B cell (primary cell): Measurements from ENCODE around the gene CASKIN2. TPM values are rescaled to one million over a fixed set of nuclear protein-coding genes. Genes with fewer than 3 reads are reported as not detected.

ENCODE experiments used
- ATAC-seq: fragments of 200-7000 bp; cut with Tn5 transposase; one replicate; pipeline ENCODE4 v1.10.0; 2021; ENCODE audit warnings: low read depth, mild to moderate bottlenecking, moderate number of reproducible peaks, moderate library complexity
- CTCF ChIA-PET: fragments of 350-600 bp; sonication (Branson Sonifier 250); formaldehyde crosslinking; loops from one replicate; lab custom pipeline; 2021; ENCODE audit warnings: antibody characterized with exemption, inconsistent platforms; lab: Charles Lee
- POLR2A ChIA-PET: fragments of 350-600 bp; sonication (Branson Sonifier 250); formaldehyde crosslinking; loops from one replicate; lab custom pipeline; 2021; ENCODE audit warnings: antibody characterized with exemption; lab: Charles Lee
- DNase-seq: peaks from one replicate; pipeline ENCODE4 v3.0.0; 2013
- H2AFZ ChIP-seq: 2 replicates; pipeline ENCODE4 v1.6.1; 2012; ENCODE audit warnings: mild to moderate bottlenecking, low read depth, low read length; ENCODE audit not compliant: insufficient read depth, poor library complexity, severe bottlenecking
- H3K27ac ChIP-seq, 2 donors: 1 replicate in 1 of 2; 2 replicates in 1 of 2; pipeline ENCODE4 v1.5.1; 2012 to 2013; ENCODE audit warnings: low read length in 2 of 2, mild to moderate bottlenecking in 2 of 2, moderate library complexity in 1 of 2
- H3K27me3 ChIP-seq, 4 experiments: fragments of 200-600 bp in 1 of 4; sonication (generic) in 1 of 4; replicated peaks in 1 of 4; 1 replicate in 2 of 4; 2 replicates in 2 of 4; pipeline versions ENCODE4 v1.6.1 to v1.7.0; 2013 to 2016; ENCODE audit warnings: low read length in 3 of 4, mild to moderate bottlenecking in 2 of 4, mixed read lengths in 1 of 4, moderate library complexity in 1 of 4; ENCODE audit not compliant: insufficient read depth in 4 of 4, control insufficient read depth in 3 of 4; ENCODE audit errors: control extremely low read depth in 1 of 4
- H3K36me3 ChIP-seq, 2 experiments: replicated peaks in 1 of 2; 1 replicate in 1 of 2; 2 replicates in 1 of 2; pipeline versions ENCODE4 v1.6.1 to v1.7.1; 2013; ENCODE audit warnings: low read length in 1 of 2; ENCODE audit not compliant: insufficient read depth in 2 of 2, control insufficient read depth in 1 of 2; ENCODE audit errors: control extremely low read depth in 1 of 2, extremely low read depth in 1 of 2
- H3K4me1 ChIP-seq, 2 donors: fragments of 200-600 bp in 1 of 2; sonication (generic) in 1 of 2; 1 replicate in 1 of 2; 2 replicates in 1 of 2; pipeline versions ENCODE4 v1.5.1 to v1.6.1; 2013 to 2017; ENCODE audit warnings: low read length in 2 of 2; ENCODE audit not compliant: control insufficient read depth in 2 of 2, insufficient read depth in 2 of 2
- H3K4me2 ChIP-seq: replicated peaks from 2 replicates; pipeline ENCODE3; 2012; ENCODE audit warnings: mild to moderate bottlenecking, low read depth, low read length; ENCODE audit not compliant: poor library complexity, severe bottlenecking
- H3K4me3 ChIP-seq, 5 experiments: fragments of 200-600 bp in 1 of 5; sonication (generic) in 1 of 5; 1 replicate in 3 of 5; 2 replicates in 2 of 5; pipeline versions ENCODE4 v1.5.1 to v1.7.0; 2011 to 2016; ENCODE audit warnings: low read length in 4 of 5, mild to moderate bottlenecking in 4 of 5, low read depth in 2 of 5, control low read depth in 1 of 5, moderate library complexity in 1 of 5; ENCODE audit not compliant: insufficient read depth in 1 of 5; ENCODE audit errors: control extremely low read depth in 1 of 5, extremely low read depth in 1 of 5
- H3K79me2 ChIP-seq: fragments of 200-600 bp; sonication (generic); one replicate; pipeline ENCODE4 v1.6.0; 2016; ENCODE audit warnings: low read length; ENCODE audit not compliant: control insufficient read depth, insufficient read depth
- H3K9ac ChIP-seq: fragments of 200-600 bp; sonication (generic); 2 replicates; pipeline ENCODE4 v1.6.1; 2017; ENCODE audit warnings: mild to moderate bottlenecking, low read length, moderate library complexity
- H3K9me3 ChIP-seq, 3 donors: one replicate each; pipeline versions ENCODE4 v1.6.1 to v1.7.1; 2013; ENCODE audit warnings: low read length in 2 of 3; ENCODE audit not compliant: control insufficient read depth in 2 of 3, insufficient read depth in 1 of 3; ENCODE audit errors: control extremely low read depth in 1 of 3
- H4K20me1 ChIP-seq: 2 replicates; pipeline ENCODE4 v1.6.0; 2012; ENCODE audit warnings: mild to moderate bottlenecking, low read length; ENCODE audit not compliant: insufficient read depth, control insufficient read depth, poor library complexity, severe bottlenecking
- H3K27ac Mint-ChIP-seq: one replicate; pipeline ENCODE4 v1.8.0; 2021; ENCODE audit warnings: mixed read lengths
- H3K27me3 Mint-ChIP-seq: one replicate; pipeline ENCODE4 v1.8.0; 2021; ENCODE audit warnings: mixed read lengths
- H3K4me1 Mint-ChIP-seq: one replicate; pipeline ENCODE4 v1.8.0; 2021; ENCODE audit warnings: mixed read lengths
- H3K4me3 Mint-ChIP-seq: one replicate; pipeline ENCODE4 v1.8.0; 2021; ENCODE audit warnings: mixed read lengths
- H3K9me3 Mint-ChIP-seq: one replicate; pipeline ENCODE4 v1.8.0; 2022; ENCODE audit warnings: mixed read lengths; ENCODE audit not compliant: insufficient read depth
- EZH2 ChIP-seq: IDR thresholded peaks from 2 replicates; pipeline ENCODE4 v1.6.1; 2012; ENCODE audit warnings: borderline replicate concordance, low read depth, mild to moderate bottlenecking, moderate library complexity, low read length; ENCODE audit not compliant: insufficient read depth, poor library complexity, severe bottlenecking
- WGBS: methylation state at CpG from one replicate; pipeline ENCODE4 v1.1.5; 2013; ENCODE audit warnings: missing lambda C conversion rate; ENCODE audit not compliant: insufficient coverage; 5-methylcytosine and 5-hydroxymethylcytosine counted together
- intact Hi-C: fragments of 100-400 bp; cut with micrococcal nuclease; formaldehyde crosslinking; loops from one replicate; pipeline ENCODE4 v1.10.0; 2022
- polyA plus RNA-seq: library from polyadenylated mRNA; depleted of rRNA; stranded (reverse); fragments of >200 nt; gene quantifications from 2 replicates; pipeline ENCODE4 v1.2.3, GENCODE V29; 2012
- total RNA-seq, 2 donors: library from RNA; stranded (reverse); fragments of 120-200 nt in 1 of 2; gene quantifications; 1 replicate in 1 of 2; 2 replicates in 1 of 2; pipeline versions ENCODE4 v1.2.3 to v1.2.4, GENCODE V29; 2013 to 2022
- TF ChIP-seq, protein P1 (sequence below): fragments of 200-600 bp; IDR thresholded peaks from one replicate; pipeline ENCODE4 v1.8.0; 2022; ENCODE audit warnings: antibody characterized with exemption, mild to moderate bottlenecking

The CASKIN2 gene
- total and polyA plus RNA-seq, 2 donors (not counting 1 experiment from before 2014, with no cell fraction given), result 0.37 to 1.00 TPM

DNA sequence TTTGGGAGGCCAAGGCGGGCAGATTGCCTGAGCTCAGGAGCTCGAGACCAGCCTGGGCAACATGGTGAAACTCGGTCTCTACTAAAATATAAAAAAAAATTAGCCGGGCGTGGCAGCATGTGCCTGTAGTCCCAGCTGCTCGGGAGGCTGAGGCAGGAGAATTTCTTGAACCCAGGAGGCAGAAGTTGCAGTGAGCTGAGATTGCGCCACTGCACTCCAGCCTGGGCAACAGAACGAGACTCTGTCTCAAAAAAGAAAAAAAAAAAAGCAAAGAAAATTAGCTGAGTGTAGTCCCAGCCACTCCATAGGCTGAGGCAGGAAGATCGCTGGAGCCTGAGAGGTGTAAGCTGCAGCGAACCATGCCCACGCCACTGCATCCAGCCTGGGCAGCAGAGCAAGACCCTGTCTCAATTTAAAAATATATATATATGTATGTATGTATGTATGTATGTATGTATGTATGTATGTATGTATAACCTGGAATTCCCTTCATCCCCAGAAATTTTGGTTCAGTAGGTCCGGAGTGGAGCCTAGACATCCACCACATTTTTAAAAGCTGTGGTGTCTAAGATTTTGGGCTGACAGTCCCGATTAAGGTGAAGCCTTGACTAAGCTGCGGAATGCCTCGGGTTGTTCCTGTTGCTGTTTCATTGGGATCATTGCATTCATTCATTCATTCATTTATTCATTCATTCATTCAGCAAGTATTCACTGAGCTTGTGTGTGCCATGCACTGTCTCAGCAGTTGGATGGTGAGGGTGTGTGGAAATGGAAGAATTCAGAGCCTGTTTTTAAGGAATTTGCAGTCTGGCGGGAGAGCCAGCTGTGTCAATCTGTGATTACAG is 33.0 kb downstream of the CASKIN2 start:
- Mint-ChIP-seq H3K4me3 (no peak overlapping the region), H3K27ac (no peak overlapping the region), H3K9me3 (no peaks in the 10 kb centered on the region), H3K27me3 (no peaks in the 10 kb centered on the region), H3K4me1 (peaks cover 12% of the 10 kb centered on the region)
- Histone ChIP-seq H4K20me1 (peaks cover 14% of the 10 kb centered on the region), H2AFZ (no peak overlapping the region), H3K4me3 (no peak overlapping the region), H3K36me3 (peaks cover 0 to 5% of the 10 kb centered on the region in 2 experiments), H3K27ac (no peak overlapping the region), H3K4me2 (no peak overlapping the region), H3K9me3 (no peaks in the 10 kb centered on the region), H3K27me3 (no peaks in the 10 kb centered on the region), H3K9ac (no peak overlapping the region), H3K79me2 (peaks cover 17% of the 10 kb centered on the region), H3K4me1 (peaks cover 5 to 7% of the 10 kb centered on the region in 2 donors)
- 87% methylated on average over 10 of the region's 16 CpGs for WGBS
- DNase-seq (no peak), ATAC-seq (no peak)
- TF ChIP-seq, protein P1, sequence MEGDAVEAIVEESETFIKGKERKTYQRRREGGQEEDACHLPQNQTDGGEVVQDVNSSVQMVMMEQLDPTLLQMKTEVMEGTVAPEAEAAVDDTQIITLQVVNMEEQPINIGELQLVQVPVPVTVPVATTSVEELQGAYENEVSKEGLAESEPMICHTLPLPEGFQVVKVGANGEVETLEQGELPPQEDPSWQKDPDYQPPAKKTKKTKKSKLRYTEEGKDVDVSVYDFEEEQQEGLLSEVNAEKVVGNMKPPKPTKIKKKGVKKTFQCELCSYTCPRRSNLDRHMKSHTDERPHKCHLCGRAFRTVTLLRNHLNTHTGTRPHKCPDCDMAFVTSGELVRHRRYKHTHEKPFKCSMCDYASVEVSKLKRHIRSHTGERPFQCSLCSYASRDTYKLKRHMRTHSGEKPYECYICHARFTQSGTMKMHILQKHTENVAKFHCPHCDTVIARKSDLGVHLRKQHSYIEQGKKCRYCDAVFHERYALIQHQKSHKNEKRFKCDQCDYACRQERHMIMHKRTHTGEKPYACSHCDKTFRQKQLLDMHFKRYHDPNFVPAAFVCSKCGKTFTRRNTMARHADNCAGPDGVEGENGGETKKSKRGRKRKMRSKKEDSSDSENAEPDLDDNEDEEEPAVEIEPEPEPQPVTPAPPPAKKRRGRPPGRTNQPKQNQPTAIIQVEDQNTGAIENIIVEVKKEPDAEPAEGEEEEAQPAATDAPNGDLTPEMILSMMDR, result no peak
- no peak for TF ChIP-seq EZH2
- intact Hi-C loops, result no loop called here
- ChIA-PET POLR2A (interaction anchor here (1.2 kb wide), 1 partner anchor 89 kb away, joined by 3 read pairs; no protein-coding TSS in a partner anchor), CTCF (interaction anchor here (1.3 kb wide), 1 partner anchor 23 kb away, joined by 3 read pairs; no protein-coding TSS in a partner anchor)
